Spinal cord (tissue), 10 donors: ENCODE results near the gene PPIL1. TPM values are rescaled to one million over a fixed set of nuclear protein-coding genes. Genes with fewer than 3 reads are reported as not detected.
A peak's percentile ranks its signal among the peaks of the same experiment; 100 is the strongest.

ENCODE experiments used
- DNase-seq, 6 donors: peaks; one replicate each; pipeline versions ENCODE4 v3.0.0 to v3.0.0-alpha.2; 2013 to 2015; ENCODE audit warnings: low spot score in 6 of 6, low read depth in 4 of 6
- H3K27ac ChIP-seq: one replicate; pipeline ENCODE4 v1.5.1; 2013; ENCODE audit warnings: low read depth, low read length, control low read depth
- H3K27me3 ChIP-seq: one replicate; pipeline ENCODE4 v1.6.1; 2013; ENCODE audit warnings: low read length; ENCODE audit not compliant: control insufficient read depth, insufficient read depth
- H3K36me3 ChIP-seq: one replicate; pipeline ENCODE4 v1.6.1; 2013; ENCODE audit warnings: low read length; ENCODE audit not compliant: control insufficient read depth, insufficient read depth
- H3K4me1 ChIP-seq: one replicate; pipeline ENCODE4 v1.6.1; 2013; ENCODE audit warnings: low read length; ENCODE audit not compliant: control insufficient read depth, insufficient read depth
- H3K4me3 ChIP-seq: one replicate; pipeline ENCODE4 v1.5.1; 2013; ENCODE audit warnings: low read depth, low read length, control low read depth
- H3K9me3 ChIP-seq: one replicate; pipeline ENCODE4 v1.6.1; 2013; ENCODE audit warnings: low read length; ENCODE audit not compliant: control insufficient read depth, insufficient read depth
- WGBS: methylation state at CpG from one replicate; pipeline ENCODE4 v1.1.5; 2013; ENCODE audit warnings: missing lambda C conversion rate; ENCODE audit not compliant: insufficient coverage; 5-methylcytosine and 5-hydroxymethylcytosine counted together
- polyA plus RNA-seq, 2 donors: library from polyadenylated mRNA; unstranded; fragments of 120-200 nt; gene quantifications; one replicate each; pipeline ENCODE4 v1.2.1, GENCODE V29; 2013; ENCODE audit not compliant: insufficient read length in 2 of 2
- total RNA-seq, 2 donors: library from RNA; depleted of rRNA in 1 of 2; stranded (reverse); fragments of 120-200 nt in 1 of 2; fragments of >200 nt in 1 of 2; gene quantifications; one replicate each; pipeline versions ENCODE4 v1.2.3 to v1.2.4, GENCODE V29; 2013 to 2014
- donor health status: healthy.

The PPIL1 gene
- total and polyA plus RNA-seq, 4 donors: 39.2 to 70.1 (median 56.2) TPM

- H3K4me1 ChIP-seq: peaks cover 6% of the 10 kb centered on the region
- H3K4me3 ChIP-seq: no peak overlapping the region
- no peak for DNase-seq
- H3K27me3 ChIP-seq: no peaks in the 10 kb centered on the region
- peaks cover 38% of the 10 kb centered on the region for H3K36me3 ChIP-seq
- 67% methylated on average over 3 of the region's 8 CpGs for WGBS
- no peaks in the 10 kb centered on the region for H3K9me3 ChIP-seq
- peak overlapping the region; percentile 0 for H3K27ac ChIP-seq
These were observed 38.0 kb upstream of the PPIL1 start for GRCh38 chr6:36912586-36912985.

GRCh38 chr6:36912030-36912454 is 37.4 kb upstream of the PPIL1 start:
- no peak for DNase-seq
- no peaks in the 10 kb centered on the region for H3K27me3 ChIP-seq
- H3K36me3 ChIP-seq: peaks cover 37% of the 10 kb centered on the region
- H3K4me3 ChIP-seq: no peak overlapping the region
- 81% methylated on average over 2 of the region's 4 CpGs for WGBS
- no peak overlapping the region for H3K27ac ChIP-seq
- no peaks in the 10 kb centered on the region for H3K9me3 ChIP-seq
- H3K4me1 ChIP-seq: peaks cover 6% of the 10 kb centered on the region

GRCh38 chr6:36908747-36909146 is 34.1 kb upstream of the PPIL1 start:
- no peak overlapping the region for H3K4me3 ChIP-seq
- H3K27me3 ChIP-seq: no peaks in the 10 kb centered on the region
- WGBS: 70% methylated on average over 2 of the region's 2 CpGs
- peaks cover 18% of the 10 kb centered on the region for H3K36me3 ChIP-seq
- peaks cover 14% of the 10 kb centered on the region for H3K4me1 ChIP-seq
- H3K9me3 ChIP-seq: no peaks in the 10 kb centered on the region
- no peak for DNase-seq
- no peak overlapping the region for H3K27ac ChIP-seq

- WGBS: 25% methylated on average over 3 of the region's 5 CpGs
- Histone ChIP-seq H3K27ac (peak overlapping the region; percentile 78), H3K36me3 (peaks cover 20% of the 10 kb centered on the region), H3K27me3 (no peaks in the 10 kb centered on the region), H3K4me1 (peaks cover 14% of the 10 kb centered on the region), H3K9me3 (no peaks in the 10 kb centered on the region), H3K4me3 (no peak overlapping the region)
- peak in 5 of 6 donors; percentile 52 to 91 (median 58) for DNase-seq
These were observed 33.2 kb upstream of the PPIL1 start for GRCh38 chr6:36907781-36908180.

GRCh38 chr6:36906539-36907325 is 32.1 kb upstream of the PPIL1 start:
- Histone ChIP-seq H3K27me3 (no peaks in the 10 kb centered on the region), H3K36me3 (peaks cover 18% of the 10 kb centered on the region), H3K4me1 (peaks cover 14% of the 10 kb centered on the region), H3K9me3 (no peaks in the 10 kb centered on the region), H3K4me3 (no peak overlapping the region), H3K27ac (peak overlapping the region; percentile 78)
- 67% methylated on average over 1 of the region's 2 CpGs for WGBS
- peak in 4 of 6 donors; percentile 54 to 90 (median 77) for DNase-seq

- Histone ChIP-seq H3K36me3 (peaks cover 20% of the 10 kb centered on the region), H3K4me1 (peaks cover 14% of the 10 kb centered on the region), H3K4me3 (no peak overlapping the region), H3K9me3 (no peaks in the 10 kb centered on the region), H3K27ac (no peak overlapping the region), H3K27me3 (no peaks in the 10 kb centered on the region)
- DNase-seq: no peak
- WGBS: 96% methylated on average over 3 of the region's 5 CpGs
These were observed 30.3 kb upstream of the PPIL1 start for GRCh38 chr6:36904851-36905393.

- no peak overlapping the region for H3K4me3 ChIP-seq
- H3K9me3 ChIP-seq: no peaks in the 10 kb centered on the region
- H3K36me3 ChIP-seq: peaks cover 23% of the 10 kb centered on the region
- DNase-seq: no peak
- WGBS: 90% methylated on average over 1 of the region's 4 CpGs
- H3K4me1 ChIP-seq: peaks cover 14% of the 10 kb centered on the region
- no peak overlapping the region for H3K27ac ChIP-seq
- no peaks in the 10 kb centered on the region for H3K27me3 ChIP-seq
These were observed 29.5 kb upstream of the PPIL1 start for GRCh38 chr6:36904114-36904513.

GRCh38 chr6:36897609-36898008 is 23.0 kb upstream of the PPIL1 start:
- WGBS: 80% methylated on average over 1 of the region's 6 CpGs
- peak in 2 of 6 donors; percentile 13 to 57 for DNase-seq

GRCh38 chr6:36893976-36894932 is 19.7 kb upstream of the PPIL1 start:
- H3K36me3 ChIP-seq: peaks cover 7% of the 10 kb centered on the region
- no peak overlapping the region for H3K4me3 ChIP-seq
- 96% methylated on average over 6 of the region's 8 CpGs for WGBS
- no peak for DNase-seq
- no peaks in the 10 kb centered on the region for H3K9me3 ChIP-seq
- H3K27ac ChIP-seq: no peak overlapping the region
- H3K27me3 ChIP-seq: no peaks in the 10 kb centered on the region
- no peaks in the 10 kb centered on the region for H3K4me1 ChIP-seq

More at GRCh38 chr6:36897609-36898008, 23.0 kb upstream of the PPIL1 start:
- Histone ChIP-seq H3K4me1 (no peaks in the 10 kb centered on the region), H3K9me3 (no peaks in the 10 kb centered on the region), H3K27me3 (no peaks in the 10 kb centered on the region), H3K27ac (no peak overlapping the region), H3K4me3 (no peak overlapping the region), H3K36me3 (peaks cover 18% of the 10 kb centered on the region)
